B cell (primary cell): Measurements from ENCODE around the gene TEX50. TPM values are rescaled to one million over a fixed set of nuclear protein-coding genes. Genes with fewer than 3 reads are reported as not detected.
"Not testable (repeated sequence)": the region's sequence is repeated elsewhere in the genome, so short reads cannot be mapped to it uniquely, and the experiment has no call there.

Source experiments
- ATAC-seq: fragments of 200-7000 bp; cut with Tn5 transposase; one replicate; pipeline ENCODE4 v1.10.0; 2021; ENCODE audit warnings: low read depth, mild to moderate bottlenecking, moderate number of reproducible peaks, moderate library complexity
- CTCF ChIA-PET: fragments of 350-600 bp; sonication (Branson Sonifier 250); formaldehyde crosslinking; loops from one replicate; lab custom pipeline; 2021; ENCODE audit warnings: antibody characterized with exemption, inconsistent platforms; lab: Charles Lee
- POLR2A ChIA-PET: fragments of 350-600 bp; sonication (Branson Sonifier 250); formaldehyde crosslinking; loops from one replicate; lab custom pipeline; 2021; ENCODE audit warnings: antibody characterized with exemption; lab: Charles Lee
- DNase-seq: peaks from one replicate; pipeline ENCODE4 v3.0.0; 2013
- H2AFZ ChIP-seq: 2 replicates; pipeline ENCODE4 v1.6.1; 2012; ENCODE audit warnings: mild to moderate bottlenecking, low read depth, low read length; ENCODE audit not compliant: insufficient read depth, poor library complexity, severe bottlenecking
- H3K27ac ChIP-seq, 2 donors: 1 replicate in 1 of 2; 2 replicates in 1 of 2; pipeline ENCODE4 v1.5.1; 2012 to 2013; ENCODE audit warnings: low read length in 2 of 2, mild to moderate bottlenecking in 2 of 2, moderate library complexity in 1 of 2
- H3K27me3 ChIP-seq, 4 experiments: fragments of 200-600 bp in 1 of 4; sonication (generic) in 1 of 4; replicated peaks in 1 of 4; 1 replicate in 2 of 4; 2 replicates in 2 of 4; pipeline versions ENCODE4 v1.6.1 to v1.7.0; 2013 to 2016; ENCODE audit warnings: low read length in 3 of 4, mild to moderate bottlenecking in 2 of 4, mixed read lengths in 1 of 4, moderate library complexity in 1 of 4; ENCODE audit not compliant: insufficient read depth in 4 of 4, control insufficient read depth in 3 of 4; ENCODE audit errors: control extremely low read depth in 1 of 4
- H3K36me3 ChIP-seq, 2 experiments: replicated peaks in 1 of 2; 1 replicate in 1 of 2; 2 replicates in 1 of 2; pipeline versions ENCODE4 v1.6.1 to v1.7.1; 2013; ENCODE audit warnings: low read length in 1 of 2; ENCODE audit not compliant: insufficient read depth in 2 of 2, control insufficient read depth in 1 of 2; ENCODE audit errors: control extremely low read depth in 1 of 2, extremely low read depth in 1 of 2
- H3K4me1 ChIP-seq, 2 donors: fragments of 200-600 bp in 1 of 2; sonication (generic) in 1 of 2; 1 replicate in 1 of 2; 2 replicates in 1 of 2; pipeline versions ENCODE4 v1.5.1 to v1.6.1; 2013 to 2017; ENCODE audit warnings: low read length in 2 of 2; ENCODE audit not compliant: control insufficient read depth in 2 of 2, insufficient read depth in 2 of 2
- H3K4me2 ChIP-seq: replicated peaks from 2 replicates; pipeline ENCODE3; 2012; ENCODE audit warnings: mild to moderate bottlenecking, low read depth, low read length; ENCODE audit not compliant: poor library complexity, severe bottlenecking
- H3K4me3 ChIP-seq, 5 experiments: fragments of 200-600 bp in 1 of 5; sonication (generic) in 1 of 5; 1 replicate in 3 of 5; 2 replicates in 2 of 5; pipeline versions ENCODE4 v1.5.1 to v1.7.0; 2011 to 2016; ENCODE audit warnings: low read length in 4 of 5, mild to moderate bottlenecking in 4 of 5, low read depth in 2 of 5, control low read depth in 1 of 5, moderate library complexity in 1 of 5; ENCODE audit not compliant: insufficient read depth in 1 of 5; ENCODE audit errors: control extremely low read depth in 1 of 5, extremely low read depth in 1 of 5
- H3K79me2 ChIP-seq: fragments of 200-600 bp; sonication (generic); one replicate; pipeline ENCODE4 v1.6.0; 2016; ENCODE audit warnings: low read length; ENCODE audit not compliant: control insufficient read depth, insufficient read depth
- H3K9ac ChIP-seq: fragments of 200-600 bp; sonication (generic); 2 replicates; pipeline ENCODE4 v1.6.1; 2017; ENCODE audit warnings: mild to moderate bottlenecking, low read length, moderate library complexity
- H3K9me3 ChIP-seq, 3 donors: one replicate each; pipeline versions ENCODE4 v1.6.1 to v1.7.1; 2013; ENCODE audit warnings: low read length in 2 of 3; ENCODE audit not compliant: control insufficient read depth in 2 of 3, insufficient read depth in 1 of 3; ENCODE audit errors: control extremely low read depth in 1 of 3
- H4K20me1 ChIP-seq: 2 replicates; pipeline ENCODE4 v1.6.0; 2012; ENCODE audit warnings: mild to moderate bottlenecking, low read length; ENCODE audit not compliant: insufficient read depth, control insufficient read depth, poor library complexity, severe bottlenecking
- H3K27ac Mint-ChIP-seq: one replicate; pipeline ENCODE4 v1.8.0; 2021; ENCODE audit warnings: mixed read lengths
- H3K27me3 Mint-ChIP-seq: one replicate; pipeline ENCODE4 v1.8.0; 2021; ENCODE audit warnings: mixed read lengths
- H3K4me1 Mint-ChIP-seq: one replicate; pipeline ENCODE4 v1.8.0; 2021; ENCODE audit warnings: mixed read lengths
- H3K4me3 Mint-ChIP-seq: one replicate; pipeline ENCODE4 v1.8.0; 2021; ENCODE audit warnings: mixed read lengths
- H3K9me3 Mint-ChIP-seq: one replicate; pipeline ENCODE4 v1.8.0; 2022; ENCODE audit warnings: mixed read lengths; ENCODE audit not compliant: insufficient read depth
- CTCF ChIP-seq: fragments of 200-600 bp; IDR thresholded peaks from one replicate; pipeline ENCODE4 v1.8.0; 2022; ENCODE audit warnings: antibody characterized with exemption, mild to moderate bottlenecking
- EZH2 ChIP-seq: IDR thresholded peaks from 2 replicates; pipeline ENCODE4 v1.6.1; 2012; ENCODE audit warnings: borderline replicate concordance, low read depth, mild to moderate bottlenecking, moderate library complexity, low read length; ENCODE audit not compliant: insufficient read depth, poor library complexity, severe bottlenecking
- WGBS: methylation state at CpG from one replicate; pipeline ENCODE4 v1.1.5; 2013; ENCODE audit warnings: missing lambda C conversion rate; ENCODE audit not compliant: insufficient coverage; 5-methylcytosine and 5-hydroxymethylcytosine counted together
- intact Hi-C: fragments of 100-400 bp; cut with micrococcal nuclease; formaldehyde crosslinking; loops from one replicate; pipeline ENCODE4 v1.10.0; 2022
- polyA plus RNA-seq: library from polyadenylated mRNA; depleted of rRNA; stranded (reverse); fragments of >200 nt; gene quantifications from 2 replicates; pipeline ENCODE4 v1.2.3, GENCODE V29; 2012
- total RNA-seq, 2 donors: library from RNA; stranded (reverse); fragments of 120-200 nt in 1 of 2; gene quantifications; 1 replicate in 1 of 2; 2 replicates in 1 of 2; pipeline versions ENCODE4 v1.2.3 to v1.2.4, GENCODE V29; 2013 to 2022

TEX50 gene
- total and polyA plus RNA-seq, 2 donors (not counting 1 experiment from before 2014, with no cell fraction given), result not detected

GRCh38 chr1:173642450-173643139 is 7.5 kb downstream of the TEX50 start:
- H2AFZ ChIP-seq, CTCF ChIA-PET, H3K4me3 ChIP-seq, intact Hi-C loops, H4K20me1 ChIP-seq, H3K27ac ChIP-seq, H3K4me1 ChIP-seq, ATAC-seq, H3K4me2 ChIP-seq, H3K27me3 ChIP-seq, H3K36me3 ChIP-seq, H3K9ac ChIP-seq, H3K4me3 Mint-ChIP-seq, POLR2A ChIA-PET, H3K9me3 ChIP-seq, H3K79me2 ChIP-seq, H3K27ac Mint-ChIP-seq, H3K4me1 Mint-ChIP-seq, DNase-seq, H3K9me3 Mint-ChIP-seq: not testable (repeated sequence)
- peaks cover 12% of the 10 kb centered on the region for H3K27me3 Mint-ChIP-seq
- 95% methylated on average over 4 of the region's 4 CpGs for WGBS

DNA sequence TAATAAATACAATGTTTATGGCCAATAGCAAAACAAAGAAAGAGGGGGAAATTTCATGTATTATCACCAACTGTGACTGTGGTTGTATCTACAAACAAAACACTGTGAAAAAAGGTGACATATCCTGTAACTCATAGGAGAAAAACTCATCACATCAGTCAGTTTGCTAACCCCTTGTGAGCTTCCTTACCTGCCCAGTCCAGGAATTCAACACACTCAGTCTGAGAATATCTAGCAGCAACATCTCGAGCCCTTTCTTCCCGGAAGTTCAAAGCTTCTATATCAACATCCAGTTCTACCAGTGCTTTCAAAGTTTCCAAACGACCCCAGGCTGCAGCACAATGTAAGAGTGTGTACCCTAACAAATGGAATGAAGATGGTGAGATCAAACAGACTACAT is 11.5 kb downstream of the TEX50 start:
- no peak for TF ChIP-seq EZH2
- no peak for TF ChIP-seq CTCF
- no peaks in the 10 kb centered on the region for H3K9me3 ChIP-seq
- ChIA-PET POLR2A (no interaction called here), CTCF (no interaction called here)
- no peaks in the 10 kb centered on the region for H3K4me1 ChIP-seq
- H2AFZ ChIP-seq, result no peak overlapping the region
- no peak overlapping the region for H3K27ac Mint-ChIP-seq
- ATAC-seq, result no peak
- H3K27me3 Mint-ChIP-seq, result peaks cover 9% of the 10 kb centered on the region
- no peak for DNase-seq
- no peaks in the 10 kb centered on the region for H3K36me3 ChIP-seq
- intact Hi-C loops, result no loop called here
- no peak overlapping the region for H3K4me3 ChIP-seq
- WGBS, result 92% methylated on average over 2 of the region's 3 CpGs
- peaks cover 2% of the 10 kb centered on the region for H3K9me3 Mint-ChIP-seq
- H3K27ac ChIP-seq, result no peak overlapping the region
- H3K9ac ChIP-seq, result no peak overlapping the region
- H3K27me3 ChIP-seq, result no peaks in the 10 kb centered on the region
- no peak overlapping the region for H3K4me3 Mint-ChIP-seq
- H3K4me2 ChIP-seq, result no peak overlapping the region
- H3K4me1 Mint-ChIP-seq, result no peaks in the 10 kb centered on the region
- no peaks in the 10 kb centered on the region for H4K20me1 ChIP-seq
- H3K79me2 ChIP-seq, result no peaks in the 10 kb centered on the region
